A673 (cell line): ENCODE data around the gene SRSF10. TPM values are rescaled to one million over a fixed set of nuclear protein-coding genes. Genes with fewer than 3 reads are reported as not detected.

Source experiments
- BruUV-seq: library from RNA; stranded (reverse); fragments of 400-500 nt; replicated peaks from 2 replicates; lab custom pipeline; 2021; lab: Mats Ljungman, UMichigan
- CTCF ChIA-PET: fragments of 300-600 bp; sonication (Branson Sonifier 250); formaldehyde crosslinking; loops from one replicate; lab custom pipeline; 2022; ENCODE audit warnings: antibody characterized with exemption; lab: Charles Lee
- POLR2A ChIA-PET: fragments of 300-600 bp; sonication (Branson Sonifier 250); formaldehyde crosslinking; loops from one replicate; lab custom pipeline; 2022; ENCODE audit warnings: antibody characterized with exemption; ENCODE audit not compliant: low non-redundant PET; lab: Charles Lee
- DNase-seq: peaks from one replicate; pipeline ENCODE4 v3.0.0-alpha.2; 2015; ENCODE audit warnings: low spot score
- H3K27ac ChIP-seq: fragments of 200-600 bp; sonication (generic); 2 replicates; pipeline ENCODE4 v1.5.1; 2016; ENCODE audit warnings: mixed run types, low read depth, mild to moderate bottlenecking, mixed read lengths, antibody characterized with exemption, low read length; ENCODE audit not compliant: poor library complexity, severe bottlenecking
- H3K27me3 ChIP-seq: fragments of 200-600 bp; sonication (generic); replicated peaks from 2 replicates; pipeline ENCODE4 v1.6.1; 2017; ENCODE audit warnings: mixed run types, low read depth, mild to moderate bottlenecking, mixed read lengths, antibody characterized with exemption, low read length; ENCODE audit not compliant: insufficient read depth, poor library complexity
- H3K36me3 ChIP-seq: fragments of 200-600 bp; sonication (generic); 2 replicates; pipeline ENCODE4 v1.6.1; 2016; ENCODE audit warnings: mixed run types, mild to moderate bottlenecking, mixed read lengths, antibody characterized with exemption, low read length; ENCODE audit not compliant: insufficient read depth, poor library complexity, severe bottlenecking
- H3K4me1 ChIP-seq: fragments of 200-600 bp; sonication (generic); 2 replicates; pipeline ENCODE4 v1.6.1; 2017; ENCODE audit warnings: mixed run types, mild to moderate bottlenecking, mixed read lengths, antibody characterized with exemption, low read length; ENCODE audit not compliant: insufficient read depth, poor library complexity, severe bottlenecking
- H3K4me3 ChIP-seq: fragments of 200-600 bp; sonication (generic); 2 replicates; pipeline ENCODE4 v1.5.1; 2016; ENCODE audit warnings: low read depth, mixed run types, mild to moderate bottlenecking, mixed read lengths, low read length; ENCODE audit not compliant: poor library complexity, severe bottlenecking
- H3K9me3 ChIP-seq: fragments of 200-600 bp; sonication (generic); 2 replicates; pipeline ENCODE4 v1.6.1; 2016; ENCODE audit warnings: mixed run types, low read depth, mild to moderate bottlenecking, mixed read lengths, antibody characterized with exemption, low read length; ENCODE audit not compliant: poor library complexity, severe bottlenecking
- EZH2 ChIP-seq: fragments of 200-600 bp; sonication (generic); IDR thresholded peaks from 2 replicates; pipeline ENCODE4 v1.6.1; 2017; ENCODE audit warnings: borderline replicate concordance, low read depth, mild to moderate bottlenecking, mixed read lengths, antibody characterized with exemption, low read length; ENCODE audit not compliant: poor library complexity, severe bottlenecking
- intact Hi-C: fragments of 100-400 bp; cut with micrococcal nuclease; formaldehyde crosslinking; loops from one replicate; pipeline ENCODE4 v1.10.0; 2022; ENCODE audit not compliant: unreplicated experiment
- microRNA-seq: library from miRNA; unstranded; fragments of <30 nt; microRNA quantifications from one replicate; pipeline ENCODE4 v1.2.0, GENCODE V29; 2021
- total RNA-seq: library from RNA; stranded (reverse); gene quantifications from 2 replicates; pipeline ENCODE4 v1.2.3, GENCODE V29; 2021
- TF ChIP-seq, protein P1 (sequence below): fragments of 300-800, 200-600 bp; sonication (generic); conservative IDR thresholded peaks from 2 replicates; pipeline ENCODE4 v1.5.1; 2017; ENCODE audit warnings: low read depth, mild to moderate bottlenecking, antibody characterized with exemption, low read length, moderate library complexity, mixed read lengths

The SRSF10 gene
- total RNA-seq, 1 experiment from 2014 or later = 218 TPM

DNA sequence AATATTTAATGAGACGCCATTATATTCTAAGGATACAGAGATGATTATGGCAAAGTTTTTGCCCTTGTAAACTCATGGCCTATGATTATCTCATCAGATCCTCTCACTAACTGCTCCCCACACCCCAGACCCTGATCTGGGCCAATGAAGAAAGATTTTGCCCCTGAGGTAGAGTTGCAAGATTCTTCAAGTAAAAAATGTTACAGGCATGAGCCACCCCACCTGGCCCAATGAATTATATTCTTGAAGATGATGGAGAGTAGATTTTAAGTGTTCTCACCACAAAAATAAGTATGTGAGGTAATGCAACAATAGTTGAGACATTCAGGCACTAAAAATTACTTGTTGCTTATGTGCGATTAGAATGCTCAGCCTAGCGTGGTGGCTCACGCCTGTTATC, 65.2 kb downstream of the SRSF10 start:
- Histone ChIP-seq H3K9me3 (no peaks in the 10 kb centered on the region), H3K4me1 (no peaks in the 10 kb centered on the region), H3K27ac (no peak overlapping the region), H3K4me3 (no peak overlapping the region), H3K36me3 (no peaks in the 10 kb centered on the region), H3K27me3 (no peaks in the 10 kb centered on the region)
- DNase-seq = no peak
- ChIA-PET CTCF (no interaction called here), POLR2A (no interaction called here)
- no TSS peak for BruUV-seq
- TF ChIP-seq EZH2 = no peak
- TF ChIP-seq, protein P1, sequence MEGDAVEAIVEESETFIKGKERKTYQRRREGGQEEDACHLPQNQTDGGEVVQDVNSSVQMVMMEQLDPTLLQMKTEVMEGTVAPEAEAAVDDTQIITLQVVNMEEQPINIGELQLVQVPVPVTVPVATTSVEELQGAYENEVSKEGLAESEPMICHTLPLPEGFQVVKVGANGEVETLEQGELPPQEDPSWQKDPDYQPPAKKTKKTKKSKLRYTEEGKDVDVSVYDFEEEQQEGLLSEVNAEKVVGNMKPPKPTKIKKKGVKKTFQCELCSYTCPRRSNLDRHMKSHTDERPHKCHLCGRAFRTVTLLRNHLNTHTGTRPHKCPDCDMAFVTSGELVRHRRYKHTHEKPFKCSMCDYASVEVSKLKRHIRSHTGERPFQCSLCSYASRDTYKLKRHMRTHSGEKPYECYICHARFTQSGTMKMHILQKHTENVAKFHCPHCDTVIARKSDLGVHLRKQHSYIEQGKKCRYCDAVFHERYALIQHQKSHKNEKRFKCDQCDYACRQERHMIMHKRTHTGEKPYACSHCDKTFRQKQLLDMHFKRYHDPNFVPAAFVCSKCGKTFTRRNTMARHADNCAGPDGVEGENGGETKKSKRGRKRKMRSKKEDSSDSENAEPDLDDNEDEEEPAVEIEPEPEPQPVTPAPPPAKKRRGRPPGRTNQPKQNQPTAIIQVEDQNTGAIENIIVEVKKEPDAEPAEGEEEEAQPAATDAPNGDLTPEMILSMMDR = no peak
- intact Hi-C loops = loop anchor here (5.0 kb wide), 1 partner anchor 108 kb away; no protein-coding TSS in a partner anchor

Small RNAs within 50 kb of the gene (microRNA-seq; reads per million reads assigned to microRNA genes)
- not detected for gene MIR378F

Other genes starting within 250 kb of the SRSF10 start
- 66.3 and 69.8 TPM in 2 replicates for gene ELOA, start 236.9 kb downstream of the SRSF10 start, total RNA-seq
- gene PITHD1, start 201.9 kb downstream of the SRSF10 start, total RNA-seq = 63.8 and 78.9 TPM in 2 replicates
- gene LYPLA2, start 189.2 kb downstream of the SRSF10 start, total RNA-seq = 54.5 and 66.2 TPM in 2 replicates
- 42.7 and 49.3 TPM in 2 replicates for gene GALE, start 179.6 kb downstream of the SRSF10 start, total RNA-seq
- 13.9 and 17.1 TPM in 2 replicates for gene HMGCL, start 154.9 kb downstream of the SRSF10 start, total RNA-seq
- gene FUCA1, start 112.0 kb downstream of the SRSF10 start, total RNA-seq = 8.9 and 12.1 TPM in 2 replicates
- not detected in 2 replicates for gene CNR2, start 67.0 kb downstream of the SRSF10 start, total RNA-seq
- gene PNRC2, start 20.5 kb downstream of the SRSF10 start, total RNA-seq = 76.2 and 93.2 TPM in 2 replicates
- gene MYOM3, start 131.8 kb upstream of the SRSF10 start, total RNA-seq = not detected in 2 replicates
- 0.24 TPM in 2 replicates for gene IL22RA1, start 162.8 kb upstream of the SRSF10 start, total RNA-seq
- gene IFNLR1, start 207.0 kb upstream of the SRSF10 start, total RNA-seq = 1.4 and 2.0 TPM in 2 replicates